GM21529 (cell line): ENCODE data around the gene RHBDL2.
A peak's percentile ranks its signal among the peaks of the same experiment; 100 is the strongest.
"Not testable (repeated sequence)": the region's sequence is repeated elsewhere in the genome, so short reads cannot be mapped to it uniquely, and the experiment has no call there.

Source experiments
- ATAC-seq: cut with Tn5 transposase; IDR thresholded peaks from one replicate; pipeline ENCODE4 v1.9.1; 2021; ENCODE audit not compliant: unreplicated experiment

RHBDL2 gene

GRCh38 chr1:38941527-38942019 is at the start of gene RHBDL2:
RHBDL2 (minus strand) TSS chr1:38941830; CDS start chr1:38919212, 22,618 bp downstream.
- no peak for ATAC-seq

GRCh38 chr1:38990738-38991637 is 49.4 kb upstream of the RHBDL2 start, which contains the start of gene AKIRIN1:
AKIRIN1 (plus strand) TSS chr1:38991276; CDS start chr1:38991381, 105 bp downstream.
- peak; percentile 94 for ATAC-seq

DNA sequence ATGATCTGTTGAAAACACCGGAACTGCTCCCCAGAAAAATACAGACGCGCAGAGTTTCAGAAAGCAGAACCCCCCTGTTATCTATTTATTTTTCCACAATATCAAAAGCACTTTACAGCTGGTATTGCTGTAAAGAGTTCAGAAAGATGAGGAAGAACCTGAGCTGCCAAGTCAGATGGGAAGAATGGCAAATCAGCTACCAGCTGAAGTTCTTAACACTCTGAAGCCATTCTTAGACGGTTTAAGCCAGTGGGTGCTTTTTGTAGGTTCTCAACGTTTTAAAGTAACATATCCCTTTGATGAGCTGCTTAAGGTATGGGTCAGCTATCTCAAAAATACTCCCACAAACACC is 48.7 kb upstream of the RHBDL2 start:
- ATAC-seq: no peak

DNA sequence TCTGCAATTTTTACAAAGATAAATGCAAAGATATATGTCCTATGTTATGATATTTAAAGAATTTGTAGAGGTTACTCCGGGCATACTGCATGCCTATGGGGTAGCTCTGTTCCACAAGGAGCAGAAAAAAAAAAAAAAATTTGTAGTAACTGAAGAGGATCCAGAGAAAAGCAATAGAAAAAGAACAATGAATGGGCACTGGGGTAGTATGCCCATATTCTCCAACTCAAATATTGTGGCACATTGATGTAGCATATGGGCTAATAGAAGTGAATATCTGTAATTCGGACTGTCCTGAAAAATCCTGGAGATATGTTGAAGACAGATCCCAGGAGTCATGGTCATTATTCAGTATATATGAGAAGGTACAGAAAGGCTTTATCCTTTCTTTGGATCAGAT is 48.3 kb upstream of the RHBDL2 start:
- no peak for ATAC-seq

DNA sequence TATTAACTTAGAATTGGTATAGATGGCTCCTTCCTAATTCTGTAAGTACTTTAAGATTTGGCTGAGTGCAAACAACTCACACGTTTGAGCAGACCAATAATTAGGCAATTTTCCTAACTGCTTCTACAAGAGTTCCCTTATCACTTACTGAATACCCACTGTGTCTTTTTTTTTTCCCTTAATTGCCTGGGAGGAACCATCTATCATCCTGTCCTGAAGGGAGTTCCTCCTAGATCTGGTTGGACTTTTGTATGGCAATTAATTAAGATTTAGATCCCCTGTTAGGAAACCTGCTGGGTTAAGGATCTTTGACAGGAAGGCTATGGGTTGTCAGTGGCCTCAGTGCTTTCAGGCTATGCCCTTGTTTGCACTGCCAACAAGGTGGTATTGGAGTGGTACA is 37.8 kb upstream of the RHBDL2 start:
- not testable (repeated sequence) for ATAC-seq

GRCh38 chr1:38978245-38978542 is 36.6 kb upstream of the RHBDL2 start:
- ATAC-seq: not testable (repeated sequence)

DNA sequence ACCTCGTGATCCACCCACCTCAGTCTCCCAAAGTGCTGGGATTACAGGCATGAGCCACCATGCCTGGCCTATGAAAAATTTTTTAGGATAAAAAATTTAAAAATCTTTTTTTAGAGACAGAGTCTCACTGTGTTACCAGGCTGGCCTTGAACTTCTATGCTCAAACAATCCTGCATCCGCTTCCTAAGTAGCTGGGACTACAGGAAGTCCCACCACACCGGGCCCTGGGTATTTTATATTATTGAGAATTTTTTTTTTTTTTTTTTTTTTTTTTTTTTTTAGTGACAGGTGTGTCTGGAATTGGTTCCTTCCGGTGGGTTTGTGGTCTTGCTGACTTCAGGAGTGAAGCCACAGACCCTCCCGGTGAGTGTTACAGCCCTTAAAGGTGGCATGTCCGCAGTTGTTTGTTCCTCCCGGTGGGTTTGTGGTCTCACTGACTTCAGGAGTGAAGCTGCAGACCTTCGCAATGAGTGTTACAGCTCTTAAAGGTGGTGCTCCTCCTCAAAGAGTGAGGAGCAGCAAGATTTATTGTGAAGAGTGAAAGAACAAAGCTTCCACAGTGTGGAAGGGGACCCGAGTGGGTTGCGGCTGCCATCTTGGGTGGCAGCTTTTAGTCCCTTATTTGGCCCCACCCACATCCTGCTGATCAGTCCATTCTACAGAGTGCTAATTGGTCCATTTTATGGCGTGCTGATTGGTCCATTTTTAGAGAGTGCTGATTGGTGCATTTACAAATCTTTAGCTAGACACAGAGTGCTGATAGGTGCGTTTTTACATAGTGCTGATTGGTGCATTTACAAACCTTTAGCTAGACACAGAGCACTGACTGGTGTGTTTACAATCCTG is 36.0 kb upstream of the RHBDL2 start:
- ATAC-seq: not testable (repeated sequence)

- no peak for ATAC-seq
Observed at GRCh38 chr1:38973659-38974437, 32.2 kb upstream of the RHBDL2 start.

GRCh38 chr1:38973145-38973544 is 31.5 kb upstream of the RHBDL2 start:
- not testable (repeated sequence) for ATAC-seq

GRCh38 chr1:38964140-38964548 is 22.5 kb upstream of the RHBDL2 start:
- no peak for ATAC-seq

DNA sequence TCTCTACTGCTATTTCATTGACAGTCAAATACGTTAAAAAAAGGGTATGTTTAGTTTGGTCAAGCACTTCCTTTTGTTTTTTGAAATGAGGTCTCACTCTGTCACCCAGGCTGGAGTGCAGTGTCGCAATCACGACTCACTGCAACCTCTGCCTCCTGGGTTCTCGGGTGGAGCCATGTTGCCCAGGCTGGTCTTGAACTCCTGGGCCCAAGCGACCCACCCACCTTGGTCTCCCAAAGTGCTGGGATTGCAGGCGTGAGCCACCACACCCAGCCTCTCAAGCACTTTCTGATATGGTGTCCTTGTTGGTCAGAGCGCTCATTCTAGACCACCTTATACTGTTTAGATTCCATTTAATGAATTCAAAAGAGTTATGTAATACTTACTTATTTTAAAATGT is 20.9 kb upstream of the RHBDL2 start:
- ATAC-seq: no peak

DNA sequence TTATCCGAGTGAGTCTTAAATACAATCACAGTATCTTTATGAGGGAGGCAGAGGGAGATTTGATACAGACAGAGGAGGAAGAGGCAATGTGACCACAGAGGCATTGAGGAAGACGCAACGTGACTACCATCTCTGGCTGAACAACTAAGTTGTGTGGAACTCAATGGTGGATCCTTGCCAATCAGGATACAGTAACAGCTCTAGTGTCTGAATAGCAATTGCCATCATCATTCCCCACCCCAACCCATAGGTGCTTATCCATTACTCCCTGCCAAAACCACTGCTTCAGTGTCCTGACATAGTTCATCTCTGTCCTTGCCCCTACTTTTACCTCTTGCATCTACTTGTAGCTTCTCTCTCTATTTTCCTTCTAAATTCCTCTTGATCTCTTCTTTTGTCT is 20.5 kb upstream of the RHBDL2 start:
- no peak for ATAC-seq

DNA sequence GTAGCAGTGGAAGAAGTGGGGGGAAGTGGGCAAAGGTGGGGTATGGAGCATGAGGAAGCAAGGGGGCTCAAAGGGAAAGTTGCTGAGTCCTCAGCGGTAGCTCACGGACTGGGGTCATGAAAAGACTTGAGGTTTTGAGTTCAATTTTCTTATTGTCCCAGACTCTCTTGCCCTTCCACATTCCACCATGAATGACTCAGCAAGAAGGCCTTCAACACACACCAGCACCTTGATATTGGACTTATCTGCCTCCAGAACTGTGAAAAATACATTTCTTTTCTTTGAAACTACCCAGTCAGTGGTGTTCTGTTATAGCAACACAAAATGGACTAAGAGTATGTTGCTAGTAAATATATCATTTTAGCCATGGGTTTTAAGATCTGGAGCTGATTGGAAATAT is 17.3 kb upstream of the RHBDL2 start:
- no peak for ATAC-seq

DNA sequence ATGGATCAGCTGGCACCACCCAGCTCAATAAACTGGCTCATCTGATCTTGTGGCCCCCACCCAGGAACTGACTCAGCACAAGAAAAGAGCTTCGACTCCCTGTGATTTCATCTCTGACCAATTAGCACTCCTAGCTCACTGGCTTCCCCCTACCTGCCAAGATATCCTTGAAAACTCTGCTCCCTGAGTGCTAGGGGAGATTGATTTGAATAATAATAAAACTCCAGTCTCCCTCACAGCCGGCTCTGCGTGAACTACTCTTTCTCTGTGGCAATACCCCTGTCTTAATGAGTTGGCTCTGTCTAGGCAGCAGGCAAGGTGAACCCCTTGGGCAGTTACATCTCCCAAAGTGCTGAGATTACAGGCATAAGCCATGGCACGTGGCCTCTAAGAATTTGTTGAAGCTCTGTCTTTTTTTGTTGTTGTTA is 11.8 kb upstream of the RHBDL2 start:
- no peak for ATAC-seq

GRCh38 chr1:38950553-38950952 is 8.9 kb upstream of the RHBDL2 start:
- ATAC-seq: no peak

- ATAC-seq: no peak
Observed at GRCh38 chr1:38944547-38944946, 2.9 kb upstream of the RHBDL2 start.

GRCh38 chr1:38942664-38943428 is 1.2 kb upstream of the RHBDL2 start:
- no peak for ATAC-seq

DNA sequence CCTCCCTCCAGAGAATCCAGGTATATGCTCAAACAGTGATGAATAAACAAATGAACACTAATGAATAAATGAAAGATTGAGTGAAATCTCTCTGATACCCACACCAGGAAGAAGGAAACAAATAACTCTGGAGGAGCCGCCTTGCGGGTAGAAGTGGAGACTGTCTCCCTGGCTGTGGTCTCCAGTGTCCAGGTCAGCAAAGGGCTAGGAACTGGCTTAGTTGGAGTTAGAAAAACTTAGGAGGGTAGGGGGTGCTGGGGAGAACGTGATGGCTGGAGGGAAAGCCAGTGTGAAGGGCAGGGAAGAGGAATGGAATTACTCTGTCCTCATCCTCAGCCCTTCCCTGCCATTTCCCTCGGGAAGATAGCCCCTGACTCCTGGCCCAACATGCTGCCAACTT is 537 bp downstream of the RHBDL2 start:
- no peak for ATAC-seq

- no peak for ATAC-seq
Observed at GRCh38 chr1:38940339-38941047, 1.1 kb downstream of the RHBDL2 start.
